CD4-positive, alpha-beta T cell (primary cell): ENCODE measurements around the gene QPCTL. TPM values are rescaled to one million over a fixed set of nuclear protein-coding genes. Genes with fewer than 3 reads are reported as not detected.

Source experiments
- ATAC-seq: fragments of 200-7000 bp; cut with Tn5 transposase; one replicate; pipeline ENCODE4 v1.10.0; 2022; ENCODE audit warnings: mild to moderate bottlenecking; ENCODE audit not compliant: poor library complexity
- CTCF ChIA-PET: fragments of 350-600 bp; sonication (Branson Sonifier 250); formaldehyde crosslinking; loops from one replicate; lab custom pipeline; 2021; ENCODE audit warnings: antibody characterized with exemption, inconsistent platforms; lab: Charles Lee
- POLR2A ChIA-PET: fragments of 350-600 bp; sonication (Branson Sonifier 250); formaldehyde crosslinking; loops from one replicate; lab custom pipeline; 2021; ENCODE audit warnings: antibody characterized with exemption, inconsistent platforms; lab: Charles Lee
- DNase-seq, 14 experiments: peaks; one replicate each; pipeline ENCODE4 v3.0.0-alpha.2; 2013 to 2020; ENCODE audit warnings: mixed read lengths in 2 of 14
- H3K27ac ChIP-seq, 2 donors: one replicate each; pipeline versions ENCODE4 v1.5.1 to v1.7.0; 2013; ENCODE audit warnings: low read length in 2 of 2, low read depth in 1 of 2, mild to moderate bottlenecking in 1 of 2
- H3K27me3 ChIP-seq, 2 experiments: 1 replicate in 1 of 2; 2 replicates in 1 of 2; pipeline versions ENCODE4 v1.6.1 to v1.7.0; 2013; ENCODE audit warnings: low read length in 2 of 2, control low read depth in 1 of 2, mild to moderate bottlenecking in 1 of 2, moderate library complexity in 1 of 2; ENCODE audit not compliant: insufficient read depth in 2 of 2, control insufficient read depth in 1 of 2
- H3K36me3 ChIP-seq: one replicate; pipeline ENCODE4 v1.6.1; 2013; ENCODE audit warnings: low read length, control low read depth; ENCODE audit not compliant: insufficient read depth
- H3K4me1 ChIP-seq: one replicate; pipeline ENCODE4 v1.6.1; 2013; ENCODE audit warnings: low read length, control low read depth; ENCODE audit not compliant: insufficient read depth
- H3K4me3 ChIP-seq: one replicate; pipeline ENCODE4 v1.5.1; 2013; ENCODE audit warnings: mild to moderate bottlenecking, low read length, moderate library complexity
- H3K9me3 ChIP-seq, 2 experiments: 1 replicate in 1 of 2; 2 replicates in 1 of 2; pipeline versions ENCODE4 v1.6.1 to v1.7.0; 2013; ENCODE audit warnings: low read length in 2 of 2, mild to moderate bottlenecking in 2 of 2, control low read depth in 1 of 2, moderate library complexity in 1 of 2; ENCODE audit not compliant: control insufficient read depth in 1 of 2, insufficient read depth in 1 of 2
- H3K27ac Mint-ChIP-seq: one replicate; pipeline ENCODE4 v1.8.0; 2020; ENCODE audit warnings: mixed read lengths
- H3K27me3 Mint-ChIP-seq: one replicate; pipeline ENCODE4 v1.8.0; 2021; ENCODE audit warnings: mixed read lengths
- H3K36me3 Mint-ChIP-seq: one replicate; pipeline ENCODE4 v1.8.0; 2021; ENCODE audit warnings: low read depth, mixed read lengths
- H3K4me1 Mint-ChIP-seq: one replicate; pipeline ENCODE4 v1.8.0; 2021; ENCODE audit warnings: low read depth, mixed read lengths
- H3K4me3 Mint-ChIP-seq: one replicate; pipeline ENCODE4 v1.8.0; 2020; ENCODE audit warnings: mild to moderate bottlenecking, mixed read lengths
- H3K9me3 Mint-ChIP-seq: one replicate; pipeline ENCODE4 v1.8.0; 2020; ENCODE audit warnings: mixed read lengths
- CTCF ChIP-seq: fragments of 200-600 bp; IDR thresholded peaks from one replicate; pipeline ENCODE4 v1.8.0; 2022; ENCODE audit warnings: antibody characterized with exemption, mild to moderate bottlenecking
- intact Hi-C, 2 experiments: fragments of 100-400 bp; cut with DNase I in 1 of 2; cut with micrococcal nuclease in 1 of 2; formaldehyde crosslinking; loops; one replicate each; pipeline versions ENCODE4 v1.15.1 to v1.9.0; 2023 to 2025; cut with DNase I, micrococcal nuclease
- total RNA-seq, 174 experiments: library from RNA in 2 of 174; stranded (reverse) in 2 of 174; gene quantifications; one replicate each; pipeline ENCODE4 v1.2.3 and lab custom pipeline; 2021 to 2026

QPCTL gene
- total RNA-seq, 2 experiments from 2014 or later = 3.7 to 5.0 TPM

- CTCF ChIA-PET = no interaction called here
- DNase-seq (peak in 1 of 14 experiments; percentile 31), ATAC-seq (no peak)
- Histone ChIP-seq H3K36me3 (peaks cover 32% of the 10 kb centered on the region), H3K27ac (no peak overlapping the region), H3K4me1 (peaks cover 18% of the 10 kb centered on the region), H3K27me3 (no peaks in the 10 kb centered on the region), H3K4me3 (no peak overlapping the region), H3K9me3 (peaks cover 0 to 5% of the 10 kb centered on the region in 2 experiments)
- Mint-ChIP-seq H3K4me1 (peaks cover 41% of the 10 kb centered on the region), H3K36me3 (peaks cover 28% of the 10 kb centered on the region), H3K9me3 (no peaks in the 10 kb centered on the region), H3K27me3 (no peaks in the 10 kb centered on the region), H3K27ac (no peak overlapping the region), H3K4me3 (no peak overlapping the region)
- no peak for TF ChIP-seq CTCF
- intact Hi-C loops = no loop called here
- POLR2A ChIA-PET = no interaction called here
Observed at GRCh38 chr19:45712699-45713067, 20.2 kb downstream of the QPCTL start.

- H3K4me3 Mint-ChIP-seq = no peak overlapping the region
- no peak overlapping the region for H3K27ac Mint-ChIP-seq
- TF ChIP-seq CTCF = no peak
- ATAC-seq (no peak), DNase-seq (peak in 1 of 14 experiments; percentile 34)
- no peaks in the 10 kb centered on the region for H3K27me3 Mint-ChIP-seq
- ChIA-PET POLR2A (no interaction called here), CTCF (no interaction called here)
- H3K9me3 Mint-ChIP-seq = no peaks in the 10 kb centered on the region
- intact Hi-C loops = no loop called here
- peaks cover 31% of the 10 kb centered on the region for H3K36me3 ChIP-seq
- no peaks in the 10 kb centered on the region for H3K27me3 ChIP-seq
- no peak overlapping the region for H3K27ac ChIP-seq
- H3K36me3 Mint-ChIP-seq = peaks cover 29% of the 10 kb centered on the region
- H3K4me1 Mint-ChIP-seq = peaks cover 44% of the 10 kb centered on the region
- H3K4me3 ChIP-seq = no peak overlapping the region
- H3K9me3 ChIP-seq = peaks cover 0 to 5% of the 10 kb centered on the region in 2 experiments
- peaks cover 23% of the 10 kb centered on the region for H3K4me1 ChIP-seq
Observed at GRCh38 chr19:45713141-45713540, 20.7 kb downstream of the QPCTL start.

- H3K27me3 Mint-ChIP-seq = no peaks in the 10 kb centered on the region
Observed at GRCh38 chr19:45715139-45715538, 22.7 kb downstream of the QPCTL start.

More at GRCh38 chr19:45715139-45715538, 22.7 kb downstream of the QPCTL start:
- ChIA-PET CTCF (interaction anchor here (3.9 kb wide), 1 partner anchor 22 kb away, joined by 22 read pairs; the partner anchor contains the start of gene QPCTL), POLR2A (interaction anchor here (4.0 kb wide), 1 partner anchor 15 kb away, joined by 56 read pairs; the partner anchor contains the start of gene FBXO46)
- no peaks in the 10 kb centered on the region for H3K9me3 Mint-ChIP-seq
- H3K36me3 ChIP-seq = peaks cover 33% of the 10 kb centered on the region
- peaks cover 53% of the 10 kb centered on the region for H3K4me1 Mint-ChIP-seq
- peaks cover 0 to 5% of the 10 kb centered on the region in 2 experiments for H3K9me3 ChIP-seq
- peaks cover 28% of the 10 kb centered on the region for H3K4me1 ChIP-seq
- H3K36me3 Mint-ChIP-seq = peaks cover 38% of the 10 kb centered on the region
- TF ChIP-seq CTCF = no peak
- peak overlapping the region; percentile 10 for H3K27ac Mint-ChIP-seq
- no peak for DNase-seq
- no peak overlapping the region for H3K27ac ChIP-seq
- H3K4me3 Mint-ChIP-seq = peak overlapping the region; percentile 52
- intact Hi-C loops = loop anchor here (5.0 kb wide), 4 partner anchors 147 to 632 kb away; partner anchors contain the start of genes CCDC61 (in 1 of the 2), FOXA3 (in 1 of the 2), MARK4 (in 1 of the 2) and PPP5C (in 1 of the 2)
- ATAC-seq = no peak
- H3K27me3 ChIP-seq = no peaks in the 10 kb centered on the region
- no peak overlapping the region for H3K4me3 ChIP-seq
